ENCODE data around the gene KMT5B. TPM values are rescaled to one million over a fixed set of nuclear protein-coding genes. Genes with fewer than 3 reads are reported as not detected.

The KMT5B gene
- total and polyA plus RNA-seq, 5 experiments from 2014 or later, result 31.5 to 56.0 (median 41.8) TPM

DNA sequence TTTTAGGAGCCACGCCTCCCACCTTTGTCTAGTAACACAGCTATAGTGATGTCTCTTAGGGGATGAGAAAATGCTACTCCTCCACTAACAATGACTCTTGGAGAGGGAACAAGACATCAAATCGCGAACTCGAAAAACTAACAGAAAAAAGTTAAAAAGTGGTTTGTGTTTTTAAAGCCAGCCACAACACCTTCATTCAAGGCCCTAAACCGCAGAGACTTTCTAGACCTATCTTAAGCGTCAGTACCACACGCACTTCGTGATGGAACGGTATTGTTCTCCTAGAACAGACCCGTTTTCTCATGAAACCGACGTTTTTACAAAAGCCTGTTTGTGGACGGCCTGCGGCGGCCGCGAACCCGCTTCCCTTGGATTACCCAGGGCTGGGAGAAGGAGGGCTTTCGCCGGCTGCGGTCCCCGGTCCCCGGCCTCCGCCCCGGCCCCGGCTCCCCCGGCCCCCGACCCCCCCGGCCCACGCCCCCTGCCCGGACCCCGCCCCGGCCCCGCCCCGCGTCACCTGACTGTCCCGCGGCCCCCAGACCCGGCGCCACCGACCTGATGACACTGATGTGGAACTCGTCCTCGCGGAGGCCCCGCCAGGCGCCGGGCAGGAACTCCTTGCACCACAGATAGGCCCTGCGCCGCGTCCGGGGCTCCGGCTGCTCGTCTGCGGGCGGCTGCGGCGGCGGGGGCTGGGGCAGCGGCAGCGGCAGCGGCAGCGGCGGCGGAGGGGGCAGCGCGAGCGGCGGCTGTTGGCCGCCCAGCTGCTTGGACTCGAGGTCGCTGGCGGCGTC, 92.6 kb downstream of the KMT5B start:
- Mint-ChIP-seq H3K27me3 (no peaks in the 10 kb centered on the region), H3K36me3 (peaks cover 0 to 3% (median 0%) of the 10 kb centered on the region in 3 donors), H3K4me1 (peaks cover 6 to 30% (median 20%) of the 10 kb centered on the region in 4 donors), H3K27ac (peak overlapping the region; percentile 46 to 93 (median 86)), H3K4me3 (peak overlapping the region; percentile 68 to 95 (median 90)), H3K9me3 (no peaks in the 10 kb centered on the region)
- POLR2A ChIA-PET, result interaction anchor here (0.6 to 1.6 kb wide), 4 partner anchors 15 to 80 kb away, joined by 4 to 6 read pairs (median 4); no protein-coding TSS in a partner anchor
- ATAC-seq (peak; percentile 60 to 79), DNase-seq (peak; percentile 19 to 85 (median 72))

- H3K4me3 Mint-ChIP-seq, result peak overlapping the region in 7 of 10 donors; percentile 8 to 95 (median 36)
- DNase-seq (no peak), ATAC-seq (no peak)
- H3K9me3 Mint-ChIP-seq, result no peaks in the 10 kb centered on the region
- POLR2A ChIA-PET, result no interaction called here
- H3K27me3 Mint-ChIP-seq, result no peaks in the 10 kb centered on the region
- H3K27ac Mint-ChIP-seq, result peak overlapping the region in 8 of 10 donors; percentile 10 to 70 (median 45)
- H3K36me3 Mint-ChIP-seq, result peaks cover 0 to 3% (median 0%) of the 10 kb centered on the region in 3 donors
- peaks cover 6 to 35% (median 20%) of the 10 kb centered on the region in 4 donors for H3K4me1 Mint-ChIP-seq
Observed at GRCh38 chr11:68118706-68119448, 94.2 kb downstream of the KMT5B start.

- ATAC-seq, result no peak
- Mint-ChIP-seq H3K36me3 (peaks cover 0 to 3% (median 0%) of the 10 kb centered on the region in 3 donors), H3K27ac (peak overlapping the region in 3 of 10 donors; percentile 23 to 82 (median 70)), H3K27me3 (no peaks in the 10 kb centered on the region), H3K4me1 (peaks cover 6 to 35% (median 20%) of the 10 kb centered on the region in 4 donors), H3K4me3 (no peak overlapping the region), H3K9me3 (no peaks in the 10 kb centered on the region)
- POLR2A ChIA-PET, result no interaction called here
- DNase-seq, result no peak
Observed at GRCh38 chr11:68117853-68118470, 95.1 kb downstream of the KMT5B start.

DNA sequence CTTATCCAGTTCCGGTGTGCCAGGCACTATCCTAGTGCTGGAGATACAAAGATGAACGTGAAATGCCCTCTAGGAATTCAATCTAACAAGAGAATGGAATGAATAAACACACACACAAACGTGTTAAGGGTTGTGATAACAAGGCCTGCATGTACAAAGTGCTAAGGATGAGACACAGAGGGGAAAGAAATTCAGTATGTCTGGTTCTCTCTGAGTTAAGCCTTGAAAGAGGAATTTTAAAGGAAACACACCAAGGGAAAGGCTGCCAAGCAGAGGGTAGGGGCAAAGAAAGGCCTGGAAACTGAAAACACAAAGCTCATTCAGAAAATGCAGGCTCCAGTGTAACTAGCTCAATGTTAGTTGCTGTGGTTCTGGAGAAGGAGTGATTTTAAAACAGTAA, 96.1 kb downstream of the KMT5B start:
- no peak overlapping the region for H3K4me3 Mint-ChIP-seq
- H3K4me1 Mint-ChIP-seq, result peaks cover 6 to 32% (median 17%) of the 10 kb centered on the region in 4 donors
- H3K27ac Mint-ChIP-seq, result peak overlapping the region in 2 of 10 donors; percentile 1 to 33
- POLR2A ChIA-PET, result interaction anchor here (0.6 to 0.8 kb wide), 2 partner anchors 8 to 20 kb away, joined by 3 to 4 read pairs; no protein-coding TSS in a partner anchor
- ATAC-seq (no peak), DNase-seq (no peak)
- no peaks in the 10 kb centered on the region for H3K27me3 Mint-ChIP-seq
- peaks cover 0 to 3% (median 0%) of the 10 kb centered on the region in 3 donors for H3K36me3 Mint-ChIP-seq
- H3K9me3 Mint-ChIP-seq, result no peaks in the 10 kb centered on the region

GRCh38 chr11:68116126-68116525, 97.0 kb downstream of the KMT5B start:
- Mint-ChIP-seq H3K27ac (no peak overlapping the region), H3K9me3 (no peaks in the 10 kb centered on the region), H3K4me3 (no peak overlapping the region), H3K27me3 (no peaks in the 10 kb centered on the region), H3K36me3 (peaks cover 0 to 3% (median 0%) of the 10 kb centered on the region in 3 donors), H3K4me1 (peaks cover 6 to 30% (median 17%) of the 10 kb centered on the region in 4 donors)
- POLR2A ChIA-PET, result no interaction called here
- ATAC-seq, result no peak
- DNase-seq, result no peak

GRCh38 chr11:68115285-68115684, 97.8 kb downstream of the KMT5B start:
- Mint-ChIP-seq H3K9me3 (no peaks in the 10 kb centered on the region), H3K36me3 (peaks cover 0 to 3% (median 0%) of the 10 kb centered on the region in 3 donors), H3K4me3 (no peak overlapping the region), H3K27me3 (no peaks in the 10 kb centered on the region), H3K4me1 (peaks cover 6 to 28% (median 15%) of the 10 kb centered on the region in 4 donors), H3K27ac (peak overlapping the region in 3 of 10 donors; percentile 30 to 55 (median 52))
- POLR2A ChIA-PET, result no interaction called here
- DNase-seq, result no peak
- ATAC-seq, result no peak

- DNase-seq (no peak), ATAC-seq (no peak)
- POLR2A ChIA-PET, result no interaction called here
- Mint-ChIP-seq H3K4me3 (no peak overlapping the region), H3K27ac (peak overlapping the region in 4 of 10 donors; percentile 3 to 40 (median 34)), H3K9me3 (no peaks in the 10 kb centered on the region), H3K4me1 (peaks cover 6 to 19% (median 8%) of the 10 kb centered on the region in 4 donors), H3K36me3 (peaks cover 0 to 3% (median 0%) of the 10 kb centered on the region in 3 donors), H3K27me3 (no peaks in the 10 kb centered on the region)
Observed at GRCh38 chr11:68113986-68114385, 99.1 kb downstream of the KMT5B start.

GRCh38 chr11:68107689-68108088, 105.4 kb downstream of the KMT5B start:
- Mint-ChIP-seq H3K36me3 (peaks cover 0 to 2% (median 1%) of the 10 kb centered on the region in 3 donors), H3K4me3 (no peak overlapping the region)

DNA sequence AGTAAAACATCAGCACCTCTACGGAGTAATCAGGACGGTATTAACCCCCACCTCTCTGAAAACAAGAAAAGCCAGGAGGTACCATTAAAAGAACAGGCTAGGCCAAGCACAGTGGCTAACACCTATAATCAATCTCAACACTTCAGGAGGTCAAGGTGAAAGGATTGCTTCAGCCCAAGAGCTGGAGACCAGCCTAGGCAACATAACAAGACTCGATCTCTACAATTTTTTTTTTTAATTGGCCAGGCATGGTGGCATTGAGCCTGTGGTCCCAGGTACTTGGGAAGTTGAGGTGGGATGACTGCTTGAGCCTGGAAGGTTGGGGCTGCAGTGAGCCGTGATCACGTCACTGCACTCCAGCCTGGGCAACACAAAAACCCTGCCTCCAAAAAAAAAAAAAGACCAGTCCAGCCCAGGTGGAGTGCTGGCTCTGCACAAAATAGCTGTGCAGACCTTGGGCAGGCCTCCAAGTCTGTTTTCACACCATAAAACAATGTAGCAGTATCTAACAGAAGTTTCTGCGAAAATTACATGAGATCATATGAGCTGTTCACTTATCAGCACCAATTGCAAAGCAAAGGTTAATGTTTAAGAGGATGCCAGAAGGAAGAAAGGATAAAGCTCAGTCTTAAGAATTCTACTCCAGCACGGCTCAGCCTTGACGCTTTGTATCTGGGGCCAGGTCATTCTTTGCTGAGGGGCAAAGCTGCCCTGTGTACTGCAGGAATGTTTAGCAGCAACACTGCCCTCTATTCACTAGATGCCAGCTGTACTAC, 106.7 kb downstream of the KMT5B start:
- POLR2A ChIA-PET, result no interaction called here
- no peak for DNase-seq
- Mint-ChIP-seq H3K4me1 (peaks cover 8 to 20% (median 14%) of the 10 kb centered on the region in 4 donors), H3K27ac (no peak overlapping the region), H3K36me3 (peaks cover 0 to 2% (median 1%) of the 10 kb centered on the region in 3 donors), H3K4me3 (no peak overlapping the region), H3K27me3 (no peaks in the 10 kb centered on the region), H3K9me3 (no peaks in the 10 kb centered on the region)
- ATAC-seq, result no peak

More at GRCh38 chr11:68107689-68108088, 105.4 kb downstream of the KMT5B start:
- DNase-seq (no peak), ATAC-seq (no peak)
- POLR2A ChIA-PET, result no interaction called here
- no peaks in the 10 kb centered on the region for H3K9me3 Mint-ChIP-seq
- H3K27me3 Mint-ChIP-seq, result no peaks in the 10 kb centered on the region
- peak overlapping the region in 3 of 10 donors; percentile 23 to 41 (median 34) for H3K27ac Mint-ChIP-seq
- H3K4me1 Mint-ChIP-seq, result peaks cover 3 to 13% (median 8%) of the 10 kb centered on the region in 4 donors
